IPS-18a (cell line): ENCODE results near the gene IDH3G.

Source experiments
- H3K27ac ChIP-seq: one replicate; pipeline ENCODE4 v1.5.1; 2013; ENCODE audit warnings: low read length
- H3K27me3 ChIP-seq: one replicate; pipeline ENCODE4 v1.6.1; 2013; ENCODE audit warnings: mild to moderate bottlenecking, low read length; ENCODE audit not compliant: control insufficient read depth, insufficient read depth
- H3K36me3 ChIP-seq: one replicate; pipeline ENCODE4 v1.6.1; 2013; ENCODE audit warnings: low read depth, low read length; ENCODE audit not compliant: control insufficient read depth
- H3K4me1 ChIP-seq: one replicate; pipeline ENCODE4 v1.6.1; 2013; ENCODE audit warnings: low read depth, low read length; ENCODE audit not compliant: control insufficient read depth
- H3K4me3 ChIP-seq: one replicate; pipeline ENCODE4 v1.5.1; 2013; ENCODE audit warnings: low read length
- H3K9ac ChIP-seq: one replicate; pipeline ENCODE4 v1.6.1; 2013; ENCODE audit warnings: mild to moderate bottlenecking, low read length, moderate library complexity
- H3K9me3 ChIP-seq: one replicate; pipeline ENCODE4 v1.6.1; 2013; ENCODE audit warnings: low read depth, low read length; ENCODE audit not compliant: control insufficient read depth

Gene IDH3G

DNA sequence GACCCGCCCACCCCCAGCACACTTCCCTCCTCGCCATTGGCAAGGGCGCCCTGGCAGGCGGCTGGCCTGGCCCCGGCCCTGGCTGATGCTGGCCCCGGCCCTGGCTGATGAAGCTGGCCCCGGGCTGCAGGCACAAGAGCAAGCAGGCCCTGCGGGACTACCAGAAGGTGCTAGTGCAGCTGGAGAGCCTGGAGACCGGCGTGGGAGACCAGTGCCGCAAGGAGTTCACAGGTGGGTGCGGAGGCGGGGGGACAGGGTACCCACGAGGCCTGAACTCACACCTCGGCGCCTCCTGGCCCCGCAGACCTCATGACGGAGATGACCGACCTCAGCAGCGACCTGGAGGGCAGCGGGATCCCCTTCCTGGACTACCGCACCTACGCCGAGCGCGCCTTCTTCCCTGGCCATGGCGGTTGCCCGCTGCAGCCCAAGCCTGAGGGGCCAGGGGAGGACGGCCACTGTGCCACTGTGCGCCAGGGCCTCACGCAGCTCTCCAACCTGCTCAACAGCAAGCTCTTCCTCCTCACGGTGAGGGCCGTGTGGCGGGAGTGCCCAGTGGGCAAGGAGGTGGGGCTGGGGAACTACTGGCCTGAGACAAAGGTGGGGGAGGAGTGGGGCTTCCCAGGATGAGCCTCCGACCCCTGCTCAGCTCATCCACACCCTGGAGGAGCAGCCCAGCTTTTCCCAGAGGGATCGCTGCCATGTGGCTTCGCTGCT lies 19.4 kb downstream of the IDH3G start:
- H3K36me3 ChIP-seq, result no peaks in the 10 kb centered on the region
- no peaks in the 10 kb centered on the region for H3K9me3 ChIP-seq
- no peaks in the 10 kb centered on the region for H3K4me1 ChIP-seq
- no peaks in the 10 kb centered on the region for H3K27me3 ChIP-seq
- H3K9ac ChIP-seq, result no peak overlapping the region
- H3K27ac ChIP-seq, result no peak overlapping the region
- H3K4me3 ChIP-seq, result no peak overlapping the region

DNA sequence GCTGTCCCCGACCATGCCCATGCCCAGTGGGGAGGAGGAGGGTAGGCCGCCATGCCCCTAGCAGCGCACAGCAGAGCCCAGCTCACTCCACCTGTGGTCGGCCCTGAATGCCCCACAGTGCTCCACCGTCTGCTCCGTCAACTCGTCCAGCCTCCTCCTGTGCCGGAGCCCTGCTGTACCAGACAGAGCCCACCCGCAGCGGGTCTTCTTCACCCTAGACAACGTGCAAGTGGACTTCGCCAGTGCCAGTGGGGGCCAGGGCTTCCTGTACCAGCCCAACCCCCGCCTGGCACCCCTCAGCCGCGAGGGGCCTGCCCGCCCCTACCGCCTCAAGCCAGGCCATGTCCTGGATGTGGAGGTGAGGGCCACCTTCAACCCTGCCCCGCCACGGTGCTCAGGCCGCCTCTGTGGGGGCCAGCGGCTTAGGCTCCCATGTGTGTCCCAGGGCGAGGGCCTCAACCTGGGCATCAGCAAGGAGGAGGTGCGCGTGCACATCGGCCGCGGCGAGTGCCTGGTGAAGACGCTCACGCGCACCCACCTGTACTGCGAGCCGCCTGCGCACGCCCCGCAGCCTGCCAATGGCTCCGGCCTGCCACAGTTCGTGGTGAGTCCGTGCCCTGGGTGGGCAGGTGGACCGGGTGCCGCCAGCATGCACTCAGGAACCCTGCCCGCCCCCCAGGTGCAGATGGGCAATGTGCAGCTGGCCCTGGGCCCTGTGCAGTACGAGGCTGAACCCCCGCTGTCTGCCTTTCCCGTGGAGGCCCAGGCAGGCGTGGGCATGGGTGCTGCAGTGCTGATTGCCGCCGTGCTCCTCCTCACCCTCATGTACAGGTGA lies 20.2 kb downstream of the IDH3G start:
- Histone ChIP-seq H3K9me3 (no peaks in the 10 kb centered on the region), H3K36me3 (no peaks in the 10 kb centered on the region), H3K27ac (no peak overlapping the region), H3K4me3 (no peak overlapping the region), H3K4me1 (no peaks in the 10 kb centered on the region), H3K9ac (no peak overlapping the region), H3K27me3 (no peaks in the 10 kb centered on the region)

- H3K27ac ChIP-seq, result no peak overlapping the region
- no peaks in the 10 kb centered on the region for H3K27me3 ChIP-seq
- no peaks in the 10 kb centered on the region for H3K9me3 ChIP-seq
- H3K36me3 ChIP-seq, result no peaks in the 10 kb centered on the region
- H3K9ac ChIP-seq, result no peak overlapping the region
- no peak overlapping the region for H3K4me3 ChIP-seq
- H3K4me1 ChIP-seq, result no peaks in the 10 kb centered on the region
Observed at GRCh38 chrX:153773218-153773611, 21.0 kb downstream of the IDH3G start.

DNA sequence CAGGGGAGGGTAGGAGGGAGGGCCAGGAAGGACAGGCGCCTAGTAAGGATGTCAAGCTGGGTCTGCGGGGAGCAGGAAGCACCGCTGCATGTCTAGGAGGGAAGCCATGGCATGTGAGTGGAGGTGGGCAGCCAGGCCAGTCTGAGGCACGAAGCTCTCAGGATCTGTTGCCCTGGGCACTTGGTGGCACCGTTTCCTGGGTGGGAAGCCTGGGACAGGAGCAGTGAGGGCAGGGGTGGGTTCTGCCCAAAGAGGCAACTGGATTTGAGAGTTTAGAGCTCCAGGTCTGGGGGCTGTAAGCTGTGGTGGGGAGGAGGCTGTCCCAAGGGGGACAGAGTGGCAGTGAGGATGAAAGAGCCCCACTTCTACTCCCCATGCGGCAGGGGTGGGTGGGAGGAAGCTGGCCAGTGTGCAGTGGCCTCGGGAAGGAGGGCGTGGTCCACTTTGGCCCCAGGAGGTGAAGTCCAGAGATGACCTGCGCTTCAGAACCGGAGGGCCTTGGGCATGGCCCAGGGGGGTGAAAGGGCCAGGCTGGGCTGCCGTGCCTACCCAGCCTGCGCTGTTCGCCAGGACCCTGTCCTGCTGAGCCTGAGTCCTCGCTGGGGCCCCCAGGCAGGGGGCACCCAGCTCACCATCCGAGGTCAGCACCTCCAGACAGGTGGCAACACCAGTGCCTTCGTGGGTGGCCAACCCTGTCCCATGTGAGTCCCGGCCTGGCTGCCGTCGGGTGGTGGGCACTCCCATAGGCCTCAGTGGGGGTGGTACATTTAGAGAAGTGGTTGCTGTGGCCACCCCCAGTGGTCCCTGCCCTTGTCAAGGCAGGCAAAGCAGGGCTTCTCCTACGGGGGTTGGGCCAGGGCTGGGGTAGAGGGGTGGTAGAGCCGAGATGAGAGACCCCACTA lies 21.6 kb downstream of the IDH3G start:
- Histone ChIP-seq H3K36me3 (no peaks in the 10 kb centered on the region), H3K9me3 (no peaks in the 10 kb centered on the region), H3K4me1 (no peaks in the 10 kb centered on the region), H3K4me3 (no peak overlapping the region), H3K27ac (no peak overlapping the region), H3K27me3 (no peaks in the 10 kb centered on the region), H3K9ac (no peak overlapping the region)

DNA sequence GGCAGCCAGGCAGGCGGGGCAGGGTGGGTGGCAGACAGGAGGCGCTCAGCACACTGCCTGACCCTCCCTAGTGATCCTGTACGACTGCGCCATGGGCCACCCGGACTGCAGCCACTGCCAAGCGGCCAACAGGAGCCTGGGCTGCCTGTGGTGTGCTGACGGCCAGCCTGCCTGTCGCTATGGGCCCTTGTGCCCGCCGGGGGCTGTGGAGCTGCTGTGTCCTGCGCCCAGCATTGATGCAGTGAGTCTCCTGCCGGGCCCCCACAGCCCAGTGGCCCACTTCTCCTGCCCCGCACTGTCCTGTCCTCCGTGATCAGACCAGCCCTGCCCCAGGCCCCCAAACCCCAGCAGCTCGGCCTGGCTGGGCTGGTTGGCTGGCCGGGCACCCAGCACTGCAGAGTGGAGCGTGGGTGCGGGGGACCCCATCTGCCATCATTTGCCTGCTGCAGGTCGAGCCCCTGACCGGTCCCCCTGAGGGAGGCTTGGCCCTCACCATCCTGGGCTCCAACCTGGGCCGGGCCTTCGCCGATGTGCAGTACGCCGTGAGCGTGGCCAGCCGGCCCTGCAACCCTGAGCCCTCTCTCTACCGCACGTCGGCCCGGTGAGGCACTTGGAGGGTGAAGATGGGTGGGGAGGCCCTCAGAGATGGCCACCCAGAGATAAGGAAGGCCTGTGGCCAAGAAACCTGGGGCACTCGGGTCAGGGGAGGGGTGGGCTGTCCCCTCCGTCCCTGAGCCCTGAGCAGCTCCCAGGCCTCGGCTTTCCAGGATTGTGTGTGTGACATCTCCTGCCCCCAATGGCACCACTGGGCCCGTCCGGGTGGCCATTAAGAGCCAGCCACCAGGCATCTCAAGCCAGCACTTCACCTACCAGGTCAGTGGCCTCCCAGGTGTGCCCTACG lies 22.5 kb downstream of the IDH3G start:
- Histone ChIP-seq H3K27me3 (no peaks in the 10 kb centered on the region), H3K4me3 (no peak overlapping the region), H3K36me3 (no peaks in the 10 kb centered on the region), H3K9ac (no peak overlapping the region), H3K4me1 (no peaks in the 10 kb centered on the region), H3K9me3 (no peaks in the 10 kb centered on the region), H3K27ac (no peak overlapping the region)

GRCh38 chrX:153770601-153771414 lies 23.4 kb downstream of the IDH3G start:
- Histone ChIP-seq H3K9ac (no peak overlapping the region), H3K4me3 (no peak overlapping the region), H3K27ac (no peak overlapping the region), H3K9me3 (no peaks in the 10 kb centered on the region), H3K4me1 (no peaks in the 10 kb centered on the region), H3K27me3 (no peaks in the 10 kb centered on the region), H3K36me3 (no peaks in the 10 kb centered on the region)

- Histone ChIP-seq H3K4me3 (no peak overlapping the region), H3K9me3 (no peaks in the 10 kb centered on the region), H3K4me1 (no peaks in the 10 kb centered on the region), H3K27ac (no peak overlapping the region), H3K9ac (no peak overlapping the region), H3K27me3 (no peaks in the 10 kb centered on the region), H3K36me3 (no peaks in the 10 kb centered on the region)
Observed at GRCh38 chrX:153769865-153770600, 24.1 kb downstream of the IDH3G start.

DNA sequence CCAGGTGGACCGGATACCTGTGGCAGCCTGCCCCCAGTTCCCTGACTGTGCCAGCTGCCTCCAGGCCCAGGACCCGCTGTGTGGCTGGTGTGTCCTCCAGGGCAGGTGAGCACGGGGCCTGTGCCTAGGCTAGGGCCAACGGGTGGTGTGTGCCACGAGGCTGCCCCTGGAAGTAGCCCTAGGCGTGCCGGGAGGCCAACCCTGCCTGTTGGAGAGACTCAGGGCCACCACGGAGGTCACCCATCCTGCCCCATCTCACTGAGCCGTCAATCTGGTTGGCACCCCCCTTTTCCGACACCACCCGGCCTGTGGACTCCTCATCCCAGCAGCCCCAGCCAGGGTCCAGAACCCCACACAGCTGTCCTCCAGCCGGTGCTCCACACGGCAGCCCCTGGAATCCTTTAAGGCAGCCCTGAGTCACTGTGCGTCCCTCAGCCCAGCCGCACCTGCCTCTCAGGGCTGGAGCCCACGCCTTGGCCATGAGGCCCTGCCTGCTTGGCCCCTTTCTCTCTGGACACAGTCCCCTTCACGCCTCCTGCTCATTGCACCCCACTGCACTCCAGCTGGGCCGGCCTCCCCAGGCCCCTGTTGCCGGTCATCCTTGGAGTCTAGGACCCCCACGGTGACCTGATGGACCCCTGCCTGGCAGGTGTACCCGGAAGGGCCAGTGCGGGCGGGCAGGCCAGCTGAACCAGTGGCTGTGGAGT lies 24.9 kb downstream of the IDH3G start:
- Histone ChIP-seq H3K27ac (no peak overlapping the region), H3K9me3 (no peaks in the 10 kb centered on the region), H3K9ac (no peak overlapping the region), H3K36me3 (no peaks in the 10 kb centered on the region), H3K27me3 (no peaks in the 10 kb centered on the region), H3K4me3 (no peak overlapping the region), H3K4me1 (no peaks in the 10 kb centered on the region)

- no peak overlapping the region for H3K9ac ChIP-seq
- H3K27ac ChIP-seq, result no peak overlapping the region
- no peaks in the 10 kb centered on the region for H3K36me3 ChIP-seq
- H3K27me3 ChIP-seq, result no peaks in the 10 kb centered on the region
- H3K9me3 ChIP-seq, result no peaks in the 10 kb centered on the region
- no peak overlapping the region for H3K4me3 ChIP-seq
- H3K4me1 ChIP-seq, result no peaks in the 10 kb centered on the region
Observed at GRCh38 chrX:153768311-153769157, 25.6 kb downstream of the IDH3G start.
